ENCODE measurements around the gene C3orf52.

The C3orf52 gene

GRCh38 chr3:112149136-112149535 is 62.9 kb downstream of the C3orf52 start:
- no peaks in the 10 kb centered on the region for H3K9me2 ChIP-seq (ENCODE audit: low read depth, low read length)
- no peaks in the 10 kb centered on the region for H3K4me1 ChIP-seq (ENCODE audit: insufficient read depth, low read length, severe bottlenecking)

GRCh38 chr3:112167758-112168157 is 81.6 kb downstream of the C3orf52 start:
- TF ChIP-seq CTCF (IDR thresholded peaks at IDR 0.05; ENCODE audit: low read length) = no peak
- no peak for TF ChIP-seq EZH2 (IDR thresholded peaks at IDR 0.05; ENCODE audit: borderline replicate concordance, low read length)

More at GRCh38 chr3:112149136-112149535, 62.9 kb downstream of the C3orf52 start:
- Histone ChIP-seq H3K27ac (ENCODE audit: low read depth, low read length, poor library complexity, severe bottlenecking) (no peak overlapping the region), H3K4me2 (ENCODE audit: low read length) (no peak overlapping the region), H3K4me3 (ENCODE audit: low read depth, low read length, poor library complexity, severe bottlenecking) (no peak overlapping the region), H3K27me3 (ENCODE audit: insufficient read depth, low read length) (no peaks in the 10 kb centered on the region), H2AFZ (ENCODE audit: low read length) (no peak overlapping the region), H3K36me3 (ENCODE audit: insufficient read depth, low read length) (no peaks in the 10 kb centered on the region), H3K9me3 (ENCODE audit: low read length) (peaks cover 8% of the 10 kb centered on the region; the same call in 1 of the 2 replicates), H4K20me1 (ENCODE audit: insufficient read depth, low read length) (no peaks in the 10 kb centered on the region), H3K79me2 (ENCODE audit: insufficient read depth, low read length) (no peaks in the 10 kb centered on the region), H3K9ac (ENCODE audit: low read length) (no peak overlapping the region), H3F3A (ENCODE audit: insufficient read depth, low read length) (no peaks in the 10 kb centered on the region)
- no peak for TF ChIP-seq CTCF (IDR thresholded peaks at IDR 0.05; ENCODE audit: low read length)
- no peak for TF ChIP-seq EZH2 (IDR thresholded peaks at IDR 0.05; ENCODE audit: borderline replicate concordance, low read length)

More at GRCh38 chr3:112167758-112168157, 81.6 kb downstream of the C3orf52 start:
- 0 out of 2 replicates have a peak, but pooled peaks cover 3% of the 10 kb centered on the region for H3K9me3 ChIP-seq (ENCODE audit: low read length)
- no peak overlapping the region for H3K4me3 ChIP-seq (ENCODE audit: low read depth, low read length, poor library complexity, severe bottlenecking)
- no peaks in the 10 kb centered on the region for H3K9me2 ChIP-seq (ENCODE audit: low read depth, low read length)
- H3K27ac ChIP-seq (ENCODE audit: low read depth, low read length, poor library complexity, severe bottlenecking) = no peak overlapping the region
- H4K20me1 ChIP-seq (ENCODE audit: insufficient read depth, low read length) = no peaks in the 10 kb centered on the region
- no peaks in the 10 kb centered on the region for H3K4me1 ChIP-seq (ENCODE audit: insufficient read depth, low read length, severe bottlenecking)
- no peak overlapping the region for H3K9ac ChIP-seq (ENCODE audit: low read length)
- no peaks in the 10 kb centered on the region for H3F3A ChIP-seq (ENCODE audit: insufficient read depth, low read length)
- no peak overlapping the region for H2AFZ ChIP-seq (ENCODE audit: low read length)
- H3K36me3 ChIP-seq (ENCODE audit: insufficient read depth, low read length) = no peaks in the 10 kb centered on the region
- no peak overlapping the region for H3K4me2 ChIP-seq (ENCODE audit: low read length)
- no peaks in the 10 kb centered on the region for H3K27me3 ChIP-seq (ENCODE audit: insufficient read depth, low read length)
- H3K79me2 ChIP-seq (ENCODE audit: insufficient read depth, low read length) = no peaks in the 10 kb centered on the region

Measured in OCI-LY1 (cell line).